Heart right ventricle (tissue), 16 donors: ENCODE measurements around the gene PANK2. TPM values are rescaled to one million over a fixed set of nuclear protein-coding genes. Genes with fewer than 3 reads are reported as not detected.

ENCODE experiments used
- ATAC-seq, 8 donors: fragments of 200-7000 bp; cut with Tn5 transposase; one replicate each; pipeline ENCODE4 v1.9.1; 2020; ENCODE audit warnings: mild to moderate bottlenecking in 8 of 8, moderate library complexity in 8 of 8, moderate number of reproducible peaks in 1 of 8
- DNase-seq, 2 donors: peaks; one replicate each; pipeline ENCODE4 v3.0.0-alpha.2; 2020
- H3K27ac ChIP-seq, 10 donors: fragments of 200-600 bp; sonication (generic) in 2 of 10; one replicate each; pipeline versions ENCODE4 v1.5.0 to v1.8.0; 2020 to 2022; ENCODE audit warnings: mild to moderate bottlenecking in 3 of 10
- H3K27me3 ChIP-seq, 7 donors: fragments of 200-600 bp; one replicate each; pipeline ENCODE4 v1.8.0; 2021 to 2022; ENCODE audit warnings: mild to moderate bottlenecking in 2 of 7
- H3K36me3 ChIP-seq, 9 donors: fragments of 200-600 bp; sonication (generic) in 1 of 9; one replicate each; pipeline versions ENCODE4 v1.5.0 to v1.8.0; 2020 to 2022; ENCODE audit warnings: mild to moderate bottlenecking in 2 of 9
- H3K4me1 ChIP-seq, 9 donors: fragments of 200-600 bp; sonication (generic) in 1 of 9; one replicate each; pipeline versions ENCODE4 v1.5.0 to v1.8.0; 2020 to 2022; ENCODE audit warnings: mild to moderate bottlenecking in 4 of 9
- H3K4me3 ChIP-seq, 10 donors: fragments of 200-600 bp; sonication (generic) in 2 of 10; one replicate each; pipeline versions ENCODE4 v1.5.0 to v1.8.0; 2020 to 2022; ENCODE audit warnings: mild to moderate bottlenecking in 7 of 10, moderate library complexity in 2 of 10
- H3K9me3 ChIP-seq, 11 donors: fragments of 200-600 bp in 10 of 11; sonication (generic) in 2 of 11; one replicate each; pipeline versions ENCODE4 v1.5.0 to v1.8.0; 2013 to 2022; ENCODE audit warnings: mild to moderate bottlenecking in 2 of 11, control low read depth in 1 of 11, moderate library complexity in 1 of 11
- CTCF ChIP-seq, 9 donors: fragments of 200-600 bp; sonication (generic) in 2 of 9; IDR thresholded peaks; one replicate each; pipeline versions ENCODE4 v1.5.0 to v1.8.0; 2021 to 2022; ENCODE audit warnings: antibody characterized with exemption in 9 of 9, mild to moderate bottlenecking in 5 of 9, moderate library complexity in 1 of 9
- WGBS, 2 donors: extraction: QIAGEN DNeasy Blood & Tissue Kit; methylation state at CpG; one replicate each; pipeline ENCODE4 v1.1.7; 2013; ENCODE audit warnings: inconsistent platforms in 1 of 2; 5-methylcytosine and 5-hydroxymethylcytosine counted together
- intact Hi-C, 10 donors: fragments of 100-400 bp; cut with DNase I; formaldehyde crosslinking; loops; one replicate each; pipeline versions ENCODE4 v1.11.1 to v1.14.2; 2022
- microRNA-seq, 2 donors: library from miRNA; unstranded; fragments of <30 nt; microRNA quantifications; one replicate each; pipeline ENCODE4 v1.2.0, GENCODE V29; 2021
- polyA plus RNA-seq, 2 donors: library from polyadenylated mRNA; stranded (reverse); fragments of 200-250 nt; gene quantifications; one replicate each; pipeline ENCODE4 v1.2.3, GENCODE V29; 2013
- total RNA-seq, 10 donors: library from RNA; stranded (reverse); fragmentation: NEBNext Ultra II Directional in 3 of 10; extraction: Animal tissue kit (Norgen Biotek cat#: 25700) in 3 of 10; gene quantifications; one replicate each; pipeline versions ENCODE4 v1.2.1 to v1.2.4, GENCODE V29; 2021 to 2023
- donor health status: Arrhythmogenic right ventricular cardiomyopathy.
- donor health status: ischemic (EF 13 %, LVEDD 7.1; RV severe dilation, severe dysfunction).
- donor health status: healthy with polysubstance abuse.
- donor health status: DM: no; HTN: yes; CAD: no.
- donor health status: DM: no; HTN: no; CAD: no.
- donor health status: ischemic (EF 25% LVEDD 6.9; RV normal size, moderate dysfunction).
- donor health status: ischemic (EF 25% LVEDD 5.7; RV mildly dilated, moderate dysfunction).
- donor health status: healthy.
- donor health status: DM: yes; HTN: yes; CAD: no.
- donor health status: Ischemic cardiomyopathy.
- donor health status: ischemic (EF 35%, LVEDD 5.7; RV mildly dilated, moderate dysfunction).
- donor health status: nonischemic (EF 11% LVEDD 7.7; RV severe dilation, severe dysfunction).
- donor health status: DM: yes; HTN: yes; CAD: no.
- donor health status: PGD.
- donor health status: ischemic (EF 29% LVEDD 5.4; RV normal size, mild dysfunction).
- donor health status: nonischemic (EF 23%, LVEDD 6.1; RV moderate dilation, normal function).

The PANK2 gene
- total and polyA plus RNA-seq, 12 donors, result 12.2 to 25.1 (median 17.9) TPM

DNA sequence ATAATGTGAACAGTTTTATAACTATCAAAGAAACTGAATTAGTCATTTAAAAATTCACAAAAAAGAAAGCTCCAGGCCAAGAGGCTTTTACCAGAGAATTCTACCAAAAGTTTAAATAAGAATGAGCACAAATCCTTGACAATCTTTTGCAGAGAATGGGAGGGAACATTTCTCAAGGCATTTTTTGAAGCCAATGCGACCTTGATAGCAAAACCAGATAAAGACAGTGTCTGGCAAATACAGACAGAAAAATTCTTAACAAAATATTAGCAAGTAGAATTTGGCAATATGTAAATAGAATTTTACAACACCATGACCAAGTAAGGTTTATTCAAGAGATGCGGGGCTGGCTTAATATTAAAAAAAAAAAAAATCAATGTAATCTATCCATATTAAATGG, 84.5 kb downstream of the PANK2 start:
- ATAC-seq, result no peak
- peaks cover 0 to 12% (median 0%) of the 10 kb centered on the region in 11 donors for H3K9me3 ChIP-seq
- intact Hi-C loops, result no loop called here
- H3K4me1 ChIP-seq, result peaks cover 0 to 14% (median 0%) of the 10 kb centered on the region in 9 donors
- no peaks in the 10 kb centered on the region for H3K27me3 ChIP-seq
- no peak for TF ChIP-seq CTCF (IDR thresholded peaks at IDR 0.05)
- no peaks in the 10 kb centered on the region for H3K36me3 ChIP-seq
- no peak overlapping the region for H3K4me3 ChIP-seq
- whole genome bisulfite sequencing, 2 donors, result 78 to 86% methylated on average over 2 of the region's 2 CpGs
- H3K27ac ChIP-seq, result no peak overlapping the region
- DNase-seq, result no peak

DNA sequence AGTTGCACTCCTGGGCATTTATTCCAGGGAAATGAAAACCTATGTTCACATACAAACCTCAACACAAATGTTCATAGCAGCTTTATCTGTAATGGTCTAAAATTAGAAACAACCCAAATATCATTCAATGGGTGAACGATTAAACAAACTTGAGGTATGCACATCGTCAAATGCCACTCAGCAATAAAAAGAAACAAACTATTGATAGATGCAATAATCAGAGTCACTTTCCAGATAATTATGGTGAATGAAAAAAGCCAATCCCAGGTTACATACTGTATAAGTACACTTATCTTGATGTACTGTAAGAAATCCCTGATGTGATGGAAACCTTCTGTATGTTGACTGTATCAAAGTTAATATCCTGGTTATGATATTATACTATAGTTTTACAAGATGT, 87.3 kb downstream of the PANK2 start:
- intact Hi-C loops, result no loop called here
- no peak for ATAC-seq
- Histone ChIP-seq H3K27me3 (no peaks in the 10 kb centered on the region), H3K4me1 (peaks cover 0 to 29% (median 6%) of the 10 kb centered on the region in 9 donors), H3K4me3 (no peak overlapping the region), H3K36me3 (no peaks in the 10 kb centered on the region), H3K9me3 (peaks cover 0 to 12% (median 0%) of the 10 kb centered on the region in 11 donors), H3K27ac (no peak overlapping the region)
- TF ChIP-seq CTCF (IDR thresholded peaks at IDR 0.05), result no peak
- DNase-seq, result no peak
- 17 to 45% methylated on average over 2 of the region's 2 CpGs for WGBS, 2 donors

Small RNA genes lying within 50 kb of the gene (microRNA-seq; reads per million reads assigned to microRNA genes)
- gene MIR103A2 (0 reads per million in 2 donors), gene MIR103B2 (0 reads per million in 2 donors)

Other genes with a start within 250 kb of the PANK2 start
- gene GFRA4, start 226.0 kb upstream of the PANK2 start, total RNA-seq, result not detected
- gene GFRA4, start 226.0 kb upstream of the PANK2 start, polyA plus RNA-seq, result not detected
- 10 to 100 TPM in 2 of 10 donors, 1 to 10 TPM in 8; 1.6 to 13.2 (median 3.3) TPM for gene ADAM33, start 207.4 kb upstream of the PANK2 start, total RNA-seq
- gene ADAM33, start 207.4 kb upstream of the PANK2 start, polyA plus RNA-seq, result 10 to 100 TPM in 1 of 2 donors, 1 to 10 TPM in 1; 5.6 to 71.8 TPM
- 10 to 100 TPM in 2 of 10 donors, 1 to 10 TPM in 8; 1.3 to 22.4 (median 2.8) TPM for gene SIGLEC1, start 176.8 kb upstream of the PANK2 start, total RNA-seq
- 10 to 100 TPM in 1 of 2 donors, 1 to 10 TPM in 1; 1.8 to 13.0 TPM for gene SIGLEC1, start 176.8 kb upstream of the PANK2 start, polyA plus RNA-seq
- 10 to 100 TPM in 7 of 10 donors, 1 to 10 TPM in 3; 8.4 to 26.5 (median 11.2) TPM for gene HSPA12B, start 156.7 kb upstream of the PANK2 start, total RNA-seq
- gene HSPA12B, start 156.7 kb upstream of the PANK2 start, polyA plus RNA-seq, result 10 to 100 TPM; 19.7 to 21.7 TPM
- 10 to 100 TPM in 4 of 10 donors, 1 to 10 TPM in 6; 7.7 to 15.7 (median 9.7) TPM for gene ADISSP, start 121.6 kb upstream of the PANK2 start, total RNA-seq
- 10 to 100 TPM; 14.6 to 21.0 TPM for gene ADISSP, start 121.6 kb upstream of the PANK2 start, polyA plus RNA-seq
- under 1 TPM in 6 of 10 donors, not detected in 4; 0.16 to 0.47 (median 0.23) TPM for gene SPEF1, start 107.9 kb upstream of the PANK2 start, total RNA-seq
- gene SPEF1, start 107.9 kb upstream of the PANK2 start, polyA plus RNA-seq, result under 1 TPM; 0.07 to 0.29 TPM
- 10 to 100 TPM; 52.3 to 95.7 (median 67.7) TPM for gene CENPB, start 102.6 kb upstream of the PANK2 start, total RNA-seq
- 10 to 100 TPM; 52.9 to 76.5 TPM for gene CENPB, start 102.6 kb upstream of the PANK2 start, polyA plus RNA-seq
- 10 to 100 TPM in 2 of 10 donors, 1 to 10 TPM in 8; 2.8 to 17.3 (median 5.0) TPM for gene CDC25B, start 93.1 kb upstream of the PANK2 start, total RNA-seq
- gene CDC25B, start 93.1 kb upstream of the PANK2 start, polyA plus RNA-seq, result 10 to 100 TPM; 12.6 to 15.9 TPM
- 10 to 100 TPM; 12.0 to 17.5 (median 14.7) TPM for gene AP5S1, start 68.8 kb upstream of the PANK2 start, total RNA-seq
- gene AP5S1, start 68.8 kb upstream of the PANK2 start, polyA plus RNA-seq, result 1 to 10 TPM; 7.2 to 9.8 TPM
- 10 to 100 TPM; 36.3 to 48.7 (median 46.1) TPM for gene MAVS, start 42.6 kb upstream of the PANK2 start, total RNA-seq
- gene MAVS, start 42.6 kb upstream of the PANK2 start, polyA plus RNA-seq, result 10 to 100 TPM; 17.5 to 38.6 TPM
- 10 to 100 TPM in 1 of 10 donors, 1 to 10 TPM in 9; 2.9 to 12.9 (median 5.0) TPM for gene RNF24, start 126.2 kb downstream of the PANK2 start, total RNA-seq
- 1 to 10 TPM; 2.1 to 4.2 TPM for gene RNF24, start 126.2 kb downstream of the PANK2 start, polyA plus RNA-seq